Upper lobe of left lung (tissue), 4 donors: ENCODE data around the gene SNW1.

Source experiments
- POLR2A ChIP-seq, 4 donors: fragments of 450-650 bp; IDR thresholded peaks; one replicate each; pipeline ENCODE4 v1.5.1; 2016 to 2017; ENCODE audit warnings: antibody characterized with exemption in 4 of 4, mild to moderate bottlenecking in 2 of 4
- POLR2AphosphoS5 ChIP-seq, 2 donors: sonication (generic); formaldehyde crosslinking; IDR thresholded peaks; one replicate each; pipeline ENCODE4 v1.5.1; 2017; ENCODE audit warnings: antibody characterized with exemption in 2 of 2
- TF ChIP-seq, protein P1 (sequence below), 6 experiments: fragments of 450-650 bp in 4 of 6; fragments of 200-600 bp in 2 of 6; sonication (generic) in 2 of 6; IDR thresholded peaks; one replicate each; pipeline ENCODE4 v1.5.1; 2016 to 2019; ENCODE audit warnings: antibody characterized with exemption in 6 of 6

- TF ChIP-seq POLR2A (IDR thresholded peaks at IDR 0.05) (no peak), POLR2AphosphoS5 (IDR thresholded peaks at IDR 0.05) (no peak)
- TF ChIP-seq, protein P1, sequence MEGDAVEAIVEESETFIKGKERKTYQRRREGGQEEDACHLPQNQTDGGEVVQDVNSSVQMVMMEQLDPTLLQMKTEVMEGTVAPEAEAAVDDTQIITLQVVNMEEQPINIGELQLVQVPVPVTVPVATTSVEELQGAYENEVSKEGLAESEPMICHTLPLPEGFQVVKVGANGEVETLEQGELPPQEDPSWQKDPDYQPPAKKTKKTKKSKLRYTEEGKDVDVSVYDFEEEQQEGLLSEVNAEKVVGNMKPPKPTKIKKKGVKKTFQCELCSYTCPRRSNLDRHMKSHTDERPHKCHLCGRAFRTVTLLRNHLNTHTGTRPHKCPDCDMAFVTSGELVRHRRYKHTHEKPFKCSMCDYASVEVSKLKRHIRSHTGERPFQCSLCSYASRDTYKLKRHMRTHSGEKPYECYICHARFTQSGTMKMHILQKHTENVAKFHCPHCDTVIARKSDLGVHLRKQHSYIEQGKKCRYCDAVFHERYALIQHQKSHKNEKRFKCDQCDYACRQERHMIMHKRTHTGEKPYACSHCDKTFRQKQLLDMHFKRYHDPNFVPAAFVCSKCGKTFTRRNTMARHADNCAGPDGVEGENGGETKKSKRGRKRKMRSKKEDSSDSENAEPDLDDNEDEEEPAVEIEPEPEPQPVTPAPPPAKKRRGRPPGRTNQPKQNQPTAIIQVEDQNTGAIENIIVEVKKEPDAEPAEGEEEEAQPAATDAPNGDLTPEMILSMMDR (IDR thresholded peaks at IDR 0.05) = no peak
These were observed 14.8 kb downstream of the SNW1 start for GRCh38 chr14:77746064-77746702.
